ENCODE data around the gene TPI1.

The TPI1 gene

GRCh38 chr12:6828781-6829535 is 38.4 kb upstream of the TPI1 start:
- peak; percentile 58 for DNase-seq

- peak; percentile 50 for DNase-seq
Measured at GRCh38 chr12:6829536-6830220, 37.7 kb upstream of the TPI1 start.

- DNase-seq: no peak
Measured at GRCh38 chr12:6830286-6830890, 36.9 kb upstream of the TPI1 start.

GRCh38 chr12:6830999-6831398 is 36.3 kb upstream of the TPI1 start:
- no peak for DNase-seq

- no peak for DNase-seq
Measured at GRCh38 chr12:6831450-6831995, 35.8 kb upstream of the TPI1 start.

- DNase-seq: no peak
Measured at GRCh38 chr12:6832125-6832524, 35.2 kb upstream of the TPI1 start.

- DNase-seq: no peak
Measured at GRCh38 chr12:6833189-6833890, 34.0 kb upstream of the TPI1 start.

GRCh38 chr12:6834254-6834653 is 33.1 kb upstream of the TPI1 start:
- DNase-seq: no peak

GRCh38 chr12:6834873-6835272 is 32.5 kb upstream of the TPI1 start:
- no peak for DNase-seq

- no peak for DNase-seq
Measured at GRCh38 chr12:6836851-6837250, 30.5 kb upstream of the TPI1 start.

GRCh38 chr12:6837370-6838060 is 29.8 kb upstream of the TPI1 start:
- DNase-seq: no peak

- DNase-seq: no peak
Measured at GRCh38 chr12:6838854-6839253, 28.5 kb upstream of the TPI1 start.

- DNase-seq: no peak
Measured at GRCh38 chr12:6839482-6840201, 27.7 kb upstream of the TPI1 start.

GRCh38 chr12:6840330-6840729 is 27.0 kb upstream of the TPI1 start:
- DNase-seq: no peak

- DNase-seq: no peak
Measured at GRCh38 chr12:6840761-6841515, 26.4 kb upstream of the TPI1 start, which contains the start of gene GNB3. GNB3 (plus strand) TSS chr12:6840925; CDS start chr12:6841288, 363 bp downstream.

GRCh38 chr12:6842075-6842474 is 25.3 kb upstream of the TPI1 start:
- DNase-seq: no peak

GRCh38 chr12:6843118-6843902 is 24.0 kb upstream of the TPI1 start:
- DNase-seq: no peak

- no peak for DNase-seq
Measured at GRCh38 chr12:6845395-6845794, 21.9 kb upstream of the TPI1 start.

GRCh38 chr12:6846316-6846869 is 20.9 kb upstream of the TPI1 start:
- DNase-seq: no peak

- DNase-seq: no peak
Measured at GRCh38 chr12:6847676-6848075, 19.7 kb upstream of the TPI1 start.
